ENCODE results near the gene TMEM269.

- TF ChIP-seq EZH2 (IDR thresholded peaks at IDR 0.05; ENCODE audit: borderline replicate concordance, low read depth, low read length, poor library complexity, severe bottlenecking), result no peak
- no peak for TF ChIP-seq CTCF (conservative IDR thresholded peaks at IDR 0.05; ENCODE audit: low read depth, low read length)
Measured at GRCh38 chr1:42757892-42758275, 26.9 kb upstream of the TMEM269 start.

All from A673 (cell line).